WTC11 (cell line): ENCODE measurements around the gene EIF2S3. TPM values are rescaled to one million over a fixed set of nuclear protein-coding genes. Genes with fewer than 3 reads are reported as not detected.

Experiments
- ATAC-seq: fragments of 200-7000 bp; cut with Tn5 transposase; 2 replicates; pipeline ENCODE4 v1.10.0; 2021; ENCODE audit warnings: mild to moderate bottlenecking, moderate library complexity
- CTCF ChIA-PET: fragments of 300-600 bp; sonication (Branson Sonifier 250); formaldehyde crosslinking; loops from one replicate; lab custom pipeline; 2021; ENCODE audit warnings: antibody characterized with exemption; lab: Charles Lee
- POLR2A ChIA-PET: fragments of 350-600 bp; sonication (Branson Sonifier 250); formaldehyde crosslinking; loops from one replicate; lab custom pipeline; 2021; ENCODE audit warnings: antibody characterized with exemption; lab: Charles Lee
- DNase-seq: peaks from one replicate; pipeline ENCODE4 v3.0.0; 2021; ENCODE audit warnings: low spot score
- H3K27ac Mint-ChIP-seq: 2 replicates; pipeline ENCODE4 v1.8.0; 2021; ENCODE audit warnings: mixed read lengths
- H3K27me3 Mint-ChIP-seq: 2 replicates; pipeline ENCODE4 v1.8.0; 2021; ENCODE audit warnings: low read depth, mild to moderate bottlenecking, moderate library complexity, mixed read lengths
- H3K36me3 Mint-ChIP-seq: 2 replicates; pipeline ENCODE4 v1.8.0; 2021; ENCODE audit warnings: mixed read lengths
- H3K4me1 Mint-ChIP-seq: 2 replicates; pipeline ENCODE4 v1.8.0; 2022; ENCODE audit warnings: mixed read lengths
- H3K4me3 Mint-ChIP-seq: 2 replicates; pipeline ENCODE4 v1.8.0; 2021; ENCODE audit warnings: mild to moderate bottlenecking, moderate library complexity, mixed read lengths
- H3K9me3 Mint-ChIP-seq: 2 replicates; pipeline ENCODE4 v1.8.0; 2021; ENCODE audit warnings: mixed read lengths
- ELF4 ChIP-seq: sonication (generic); formaldehyde crosslinking; IDR thresholded peaks from 2 replicates; pipeline ENCODE4 v1.8.1; 2022; ENCODE audit warnings: low read depth, mild to moderate bottlenecking, moderate library complexity, missing genetic modification reagents
- EMX1 ChIP-seq: fragments of 250-450 bp; sonication (Bioruptor Pico); IDR thresholded peaks from 2 replicates; pipeline ENCODE4 v1.8.0; 2021; ENCODE audit warnings: mild to moderate bottlenecking
- GTF2I ChIP-seq: fragments of 250-450 bp; sonication (Bioruptor Pico); conservative IDR thresholded peaks from 2 replicates; pipeline ENCODE4 v1.4.0; 2021; ENCODE audit warnings: mild to moderate bottlenecking
- IRF2 ChIP-seq: sonication (generic); formaldehyde crosslinking; IDR thresholded peaks from 2 replicates; pipeline ENCODE4 v1.8.0; 2022; ENCODE audit warnings: low read depth, missing genetic modification reagents, borderline replicate concordance
- JAZF1 ChIP-seq: fragments of 250-450 bp; sonication (Bioruptor Pico); IDR thresholded peaks from 2 replicates; pipeline ENCODE4 v1.9.0; 2021; ENCODE audit warnings: moderate library complexity, mild to moderate bottlenecking, inconsistent platforms
- MYBL2 ChIP-seq: sonication (generic); formaldehyde crosslinking; IDR thresholded peaks from 2 replicates; pipeline ENCODE4 v1.8.1; 2023; ENCODE audit warnings: mild to moderate bottlenecking, moderate library complexity, missing genetic modification reagents
- SOX15 ChIP-seq: fragments of 250-450 bp; sonication (Bioruptor Pico); IDR thresholded peaks from 2 replicates; pipeline ENCODE4 v1.9.0; 2021; ENCODE audit warnings: mild to moderate bottlenecking
- TP53 ChIP-seq: sonication (generic); formaldehyde crosslinking; IDR thresholded peaks from 2 replicates; pipeline ENCODE4 v1.8.1; 2023; ENCODE audit warnings: mild to moderate bottlenecking, missing genetic modification reagents
- ZNF219 ChIP-seq: sonication (generic); formaldehyde crosslinking; IDR thresholded peaks from 2 replicates; pipeline ENCODE4 v1.8.0; 2023; ENCODE audit warnings: missing genetic modification reagents, mild to moderate bottlenecking, borderline replicate concordance
- ZNF423 ChIP-seq: fragments of 250-450 bp; sonication (Bioruptor Pico); IDR thresholded peaks from 2 replicates; pipeline ENCODE4 v2.1.2; 2022; ENCODE audit warnings: mild to moderate bottlenecking, moderate library complexity
- total RNA-seq: library from RNA; stranded (reverse); gene quantifications from 3 replicates; pipeline ENCODE4 v1.2.3, GENCODE V29; 2021
- TF ChIP-seq, protein P1 (sequence below): sonication (generic); formaldehyde crosslinking; IDR thresholded peaks from 2 replicates; pipeline ENCODE4 v1.8.0; 2022; ENCODE audit warnings: missing genetic modification reagents
- TF ChIP-seq, protein P2 (sequence below): sonication (generic); formaldehyde crosslinking; IDR thresholded peaks from 2 replicates; pipeline ENCODE4 v1.8.0; 2022; ENCODE audit warnings: mild to moderate bottlenecking, missing genetic modification reagents
- TF ChIP-seq, protein P3 (sequence below): sonication (generic); formaldehyde crosslinking; conservative IDR thresholded peaks from 2 replicates; pipeline ENCODE4 v1.8.1; 2023; ENCODE audit warnings: mild to moderate bottlenecking, low read depth, missing genetic modification reagents, moderate library complexity
- TF ChIP-seq, protein P4 (sequence below): sonication (generic); formaldehyde crosslinking; IDR thresholded peaks from 2 replicates; pipeline ENCODE4 v1.8.0; 2023; ENCODE audit warnings: mild to moderate bottlenecking, missing genetic modification reagents
- TF ChIP-seq, protein P5 (sequence below): sonication (generic); formaldehyde crosslinking; IDR thresholded peaks from 2 replicates; pipeline ENCODE4 v1.8.1; 2022; ENCODE audit warnings: low read depth, mild to moderate bottlenecking, moderate library complexity, missing genetic modification reagents, borderline replicate concordance

Gene EIF2S3
- total RNA-seq, 1 experiment from 2014 or later = 299 TPM

DNA sequence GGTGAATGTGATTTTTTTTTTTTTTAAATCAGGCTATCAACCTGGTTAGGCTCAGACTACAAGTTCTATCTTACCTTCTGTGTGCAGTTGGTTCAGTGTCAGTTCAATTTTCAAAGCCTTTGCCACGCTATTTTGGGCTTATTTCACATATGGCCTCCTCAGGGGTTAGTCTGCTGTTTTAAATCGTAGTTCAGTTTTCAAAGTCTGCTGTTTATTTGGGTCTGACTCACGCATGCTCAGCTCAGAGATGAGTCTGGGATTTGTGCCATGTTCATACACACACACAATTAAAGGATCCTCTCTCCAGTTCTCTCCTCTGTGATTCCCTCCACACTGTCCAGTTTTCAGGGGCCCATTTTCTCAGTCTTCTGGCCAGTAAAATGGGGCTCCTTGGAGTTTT, 62.5 kb downstream of the EIF2S3 start (continued):
- TF ChIP-seq, protein P1, sequence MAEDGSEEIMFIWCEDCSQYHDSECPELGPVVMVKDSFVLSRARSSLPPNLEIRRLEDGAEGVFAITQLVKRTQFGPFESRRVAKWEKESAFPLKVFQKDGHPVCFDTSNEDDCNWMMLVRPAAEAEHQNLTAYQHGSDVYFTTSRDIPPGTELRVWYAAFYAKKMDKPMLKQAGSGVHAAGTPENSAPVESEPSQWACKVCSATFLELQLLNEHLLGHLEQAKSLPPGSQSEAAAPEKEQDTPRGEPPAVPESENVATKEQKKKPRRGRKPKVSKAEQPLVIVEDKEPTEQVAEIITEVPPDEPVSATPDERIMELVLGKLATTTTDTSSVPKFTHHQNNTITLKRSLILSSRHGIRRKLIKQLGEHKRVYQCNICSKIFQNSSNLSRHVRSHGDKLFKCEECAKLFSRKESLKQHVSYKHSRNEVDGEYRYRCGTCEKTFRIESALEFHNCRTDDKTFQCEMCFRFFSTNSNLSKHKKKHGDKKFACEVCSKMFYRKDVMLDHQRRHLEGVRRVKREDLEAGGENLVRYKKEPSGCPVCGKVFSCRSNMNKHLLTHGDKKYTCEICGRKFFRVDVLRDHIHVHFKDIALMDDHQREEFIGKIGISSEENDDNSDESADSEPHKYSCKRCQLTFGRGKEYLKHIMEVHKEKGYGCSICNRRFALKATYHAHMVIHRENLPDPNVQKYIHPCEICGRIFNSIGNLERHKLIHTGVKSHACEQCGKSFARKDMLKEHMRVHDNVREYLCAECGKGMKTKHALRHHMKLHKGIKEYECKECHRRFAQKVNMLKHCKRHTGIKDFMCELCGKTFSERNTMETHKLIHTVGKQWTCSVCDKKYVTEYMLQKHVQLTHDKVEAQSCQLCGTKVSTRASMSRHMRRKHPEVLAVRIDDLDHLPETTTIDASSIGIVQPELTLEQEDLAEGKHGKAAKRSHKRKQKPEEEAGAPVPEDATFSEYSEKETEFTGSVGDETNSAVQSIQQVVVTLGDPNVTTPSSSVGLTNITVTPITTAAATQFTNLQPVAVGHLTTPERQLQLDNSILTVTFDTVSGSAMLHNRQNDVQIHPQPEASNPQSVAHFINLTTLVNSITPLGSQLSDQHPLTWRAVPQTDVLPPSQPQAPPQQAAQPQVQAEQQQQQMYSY (CRISPR knock-in tag) = no peak
- no peak for TF ChIP-seq ZNF423 (CRISPR knock-in tag)
- TF ChIP-seq EMX1 (CRISPR knock-in tag) = no peak
- TF ChIP-seq, protein P2, sequence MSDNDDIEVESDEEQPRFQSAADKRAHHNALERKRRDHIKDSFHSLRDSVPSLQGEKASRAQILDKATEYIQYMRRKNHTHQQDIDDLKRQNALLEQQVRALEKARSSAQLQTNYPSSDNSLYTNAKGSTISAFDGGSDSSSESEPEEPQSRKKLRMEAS = no peak
- no peak for TF ChIP-seq JAZF1
- TF ChIP-seq ZNF219 (CRISPR knock-in tag) = no peak
- TF ChIP-seq ELF4 (CRISPR knock-in tag) = no peak
- TF ChIP-seq MYBL2 (CRISPR knock-in tag) = no peak

DNA sequence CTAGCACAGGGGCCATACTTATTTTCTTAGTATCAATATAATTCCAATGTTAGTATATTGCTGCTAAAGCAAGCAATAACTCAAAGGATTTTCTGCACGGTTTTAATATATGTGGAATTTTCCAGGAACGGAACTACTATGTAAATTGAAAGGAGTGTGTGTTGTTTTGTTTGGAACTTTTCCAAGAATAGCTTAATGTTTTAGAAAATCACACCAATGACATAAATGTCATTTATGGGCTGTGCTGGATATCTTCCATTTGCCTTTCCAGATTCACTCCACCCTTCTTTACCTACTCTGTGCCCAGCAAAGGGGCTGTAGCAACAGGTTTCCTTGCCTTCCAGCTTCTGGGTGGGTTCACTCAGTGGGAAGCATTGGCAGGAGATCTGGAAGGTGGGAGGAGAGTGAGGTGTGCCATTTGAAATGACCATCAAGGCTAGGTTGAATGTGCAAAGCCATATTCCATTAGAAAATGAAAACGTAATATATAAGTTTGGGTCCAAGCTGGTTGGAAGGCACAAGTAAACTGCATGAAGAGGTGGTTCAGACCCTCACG, 69.6 kb downstream of the EIF2S3 start:
- ChIA-PET CTCF (no interaction called here), POLR2A (no interaction called here)
- DNase-seq = no peak
- Mint-ChIP-seq H3K4me1 (0 out of 2 replicates have a peak, but pooled peaks cover 2% of the 10 kb centered on the region), H3K27ac (no peak overlapping the region), H3K36me3 (no peaks in the 10 kb centered on the region), H3K9me3 (no peaks in the 10 kb centered on the region)
- TF ChIP-seq, protein P3, sequence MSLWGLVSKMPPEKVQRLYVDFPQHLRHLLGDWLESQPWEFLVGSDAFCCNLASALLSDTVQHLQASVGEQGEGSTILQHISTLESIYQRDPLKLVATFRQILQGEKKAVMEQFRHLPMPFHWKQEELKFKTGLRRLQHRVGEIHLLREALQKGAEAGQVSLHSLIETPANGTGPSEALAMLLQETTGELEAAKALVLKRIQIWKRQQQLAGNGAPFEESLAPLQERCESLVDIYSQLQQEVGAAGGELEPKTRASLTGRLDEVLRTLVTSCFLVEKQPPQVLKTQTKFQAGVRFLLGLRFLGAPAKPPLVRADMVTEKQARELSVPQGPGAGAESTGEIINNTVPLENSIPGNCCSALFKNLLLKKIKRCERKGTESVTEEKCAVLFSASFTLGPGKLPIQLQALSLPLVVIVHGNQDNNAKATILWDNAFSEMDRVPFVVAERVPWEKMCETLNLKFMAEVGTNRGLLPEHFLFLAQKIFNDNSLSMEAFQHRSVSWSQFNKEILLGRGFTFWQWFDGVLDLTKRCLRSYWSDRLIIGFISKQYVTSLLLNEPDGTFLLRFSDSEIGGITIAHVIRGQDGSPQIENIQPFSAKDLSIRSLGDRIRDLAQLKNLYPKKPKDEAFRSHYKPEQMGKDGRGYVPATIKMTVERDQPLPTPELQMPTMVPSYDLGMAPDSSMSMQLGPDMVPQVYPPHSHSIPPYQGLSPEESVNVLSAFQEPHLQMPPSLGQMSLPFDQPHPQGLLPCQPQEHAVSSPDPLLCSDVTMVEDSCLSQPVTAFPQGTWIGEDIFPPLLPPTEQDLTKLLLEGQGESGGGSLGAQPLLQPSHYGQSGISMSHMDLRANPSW (CRISPR knock-in tag) = no peak
- TF ChIP-seq SOX15 (no peak), TP53 (CRISPR knock-in tag) (no peak), GTF2I (no peak), IRF2 (CRISPR knock-in tag) (no peak)
- TF ChIP-seq, protein P4, sequence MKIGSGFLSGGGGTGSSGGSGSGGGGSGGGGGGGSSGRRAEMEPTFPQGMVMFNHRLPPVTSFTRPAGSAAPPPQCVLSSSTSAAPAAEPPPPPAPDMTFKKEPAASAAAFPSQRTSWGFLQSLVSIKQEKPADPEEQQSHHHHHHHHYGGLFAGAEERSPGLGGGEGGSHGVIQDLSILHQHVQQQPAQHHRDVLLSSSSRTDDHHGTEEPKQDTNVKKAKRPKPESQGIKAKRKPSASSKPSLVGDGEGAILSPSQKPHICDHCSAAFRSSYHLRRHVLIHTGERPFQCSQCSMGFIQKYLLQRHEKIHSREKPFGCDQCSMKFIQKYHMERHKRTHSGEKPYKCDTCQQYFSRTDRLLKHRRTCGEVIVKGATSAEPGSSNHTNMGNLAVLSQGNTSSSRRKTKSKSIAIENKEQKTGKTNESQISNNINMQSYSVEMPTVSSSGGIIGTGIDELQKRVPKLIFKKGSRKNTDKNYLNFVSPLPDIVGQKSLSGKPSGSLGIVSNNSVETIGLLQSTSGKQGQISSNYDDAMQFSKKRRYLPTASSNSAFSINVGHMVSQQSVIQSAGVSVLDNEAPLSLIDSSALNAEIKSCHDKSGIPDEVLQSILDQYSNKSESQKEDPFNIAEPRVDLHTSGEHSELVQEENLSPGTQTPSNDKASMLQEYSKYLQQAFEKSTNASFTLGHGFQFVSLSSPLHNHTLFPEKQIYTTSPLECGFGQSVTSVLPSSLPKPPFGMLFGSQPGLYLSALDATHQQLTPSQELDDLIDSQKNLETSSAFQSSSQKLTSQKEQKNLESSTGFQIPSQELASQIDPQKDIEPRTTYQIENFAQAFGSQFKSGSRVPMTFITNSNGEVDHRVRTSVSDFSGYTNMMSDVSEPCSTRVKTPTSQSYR (CRISPR knock-in tag) = no peak
- TF ChIP-seq, protein P5, sequence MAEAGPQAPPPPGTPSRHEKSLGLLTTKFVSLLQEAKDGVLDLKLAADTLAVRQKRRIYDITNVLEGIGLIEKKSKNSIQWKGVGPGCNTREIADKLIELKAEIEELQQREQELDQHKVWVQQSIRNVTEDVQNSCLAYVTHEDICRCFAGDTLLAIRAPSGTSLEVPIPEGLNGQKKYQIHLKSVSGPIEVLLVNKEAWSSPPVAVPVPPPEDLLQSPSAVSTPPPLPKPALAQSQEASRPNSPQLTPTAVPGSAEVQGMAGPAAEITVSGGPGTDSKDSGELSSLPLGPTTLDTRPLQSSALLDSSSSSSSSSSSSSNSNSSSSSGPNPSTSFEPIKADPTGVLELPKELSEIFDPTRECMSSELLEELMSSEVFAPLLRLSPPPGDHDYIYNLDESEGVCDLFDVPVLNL = no peak
- TF ChIP-seq, all 79 proteins: peak for 0
- no peak for ATAC-seq
- Mint-ChIP-seq H3K27me3 (no peaks in the 10 kb centered on the region), H3K4me3 (no peak overlapping the region)
